Neural progenitor cell (in vitro differentiated cells): ENCODE results near the gene ATP6V1E1. TPM values are rescaled to one million over a fixed set of nuclear protein-coding genes. Genes with fewer than 3 reads are reported as not detected.
"Not testable (repeated sequence)": the region's sequence is repeated elsewhere in the genome, so short reads cannot be mapped to it uniquely, and the experiment has no call there.

Experiments used
- DNase-seq: peaks from one replicate; pipeline ENCODE4 v3.0.0-alpha.2; 2016; ENCODE audit warnings: low spot score
- H2AFZ ChIP-seq: fragments of 200-600 bp; sonication (generic); replicated peaks from 2 replicates; pipeline ENCODE4 v1.6.1; 2016; ENCODE audit warnings: antibody characterized with exemption
- H3F3A ChIP-seq: fragments of 200-600 bp; sonication (generic); 2 replicates; pipeline ENCODE4 v1.6.1; 2016; ENCODE audit warnings: antibody characterized with exemption, low read depth
- H3K27ac ChIP-seq: fragments of 200-600 bp; sonication (generic); 2 replicates; pipeline ENCODE4 v1.5.1; 2016; ENCODE audit warnings: mild to moderate bottlenecking
- H3K27me3 ChIP-seq: fragments of 200-600 bp; sonication (generic); 2 replicates; pipeline ENCODE4 v1.6.1; 2016; ENCODE audit warnings: mild to moderate bottlenecking, moderate library complexity
- H3K36me3 ChIP-seq: fragments of 200-600 bp; sonication (generic); 2 replicates; pipeline ENCODE4 v1.5.1; 2016
- H3K4me1 ChIP-seq: fragments of 200-600 bp; sonication (generic); 2 replicates; pipeline ENCODE4 v1.6.1; 2016; ENCODE audit warnings: mixed run types
- H3K4me2 ChIP-seq: fragments of 200-600 bp; sonication (generic); 2 replicates; pipeline ENCODE4 v1.6.1; 2016
- H3K4me3 ChIP-seq: fragments of 200-600 bp; sonication (generic); 2 replicates; pipeline ENCODE4 v1.5.1; 2016
- H3K79me2 ChIP-seq: fragments of 200-600 bp; sonication (generic); 2 replicates; pipeline ENCODE4 v1.6.1; 2016; ENCODE audit warnings: low read depth
- H3K9ac ChIP-seq: fragments of 200-600 bp; sonication (generic); 2 replicates; pipeline ENCODE4 v1.6.1; 2016
- H3K9me3 ChIP-seq: fragments of 200-600 bp; sonication (generic); 2 replicates; pipeline ENCODE4 v1.5.1; 2016; ENCODE audit warnings: low read depth
- H4K20me1 ChIP-seq: fragments of 200-600 bp; sonication (generic); 2 replicates; pipeline ENCODE4 v1.6.1; 2016; ENCODE audit warnings: low read depth
- H3K27ac Mint-ChIP-seq: 3 replicates; pipeline ENCODE4 v1.8.0; 2021; ENCODE audit warnings: mixed read lengths
- H3K27me3 Mint-ChIP-seq: 2 replicates; pipeline ENCODE4 v1.8.0; 2022; ENCODE audit warnings: low read depth, mild to moderate bottlenecking, inconsistent platforms, moderate library complexity, mixed read lengths; ENCODE audit not compliant: insufficient read depth
- H3K36me3 Mint-ChIP-seq: 3 replicates; pipeline ENCODE4 v1.8.0; 2021; ENCODE audit warnings: mixed read lengths
- H3K4me1 Mint-ChIP-seq: 3 replicates; pipeline ENCODE4 v1.8.0; 2021; ENCODE audit warnings: mixed read lengths
- H3K4me3 Mint-ChIP-seq: 3 replicates; pipeline ENCODE4 v1.8.0; 2021; ENCODE audit warnings: mild to moderate bottlenecking, moderate library complexity, mixed read lengths
- H3K9me3 Mint-ChIP-seq: 3 replicates; pipeline ENCODE4 v1.8.0; 2020; ENCODE audit warnings: mixed read lengths
- EZH2 ChIP-seq: fragments of 200-600 bp; sonication (generic); IDR thresholded peaks from 2 replicates; pipeline ENCODE4 v1.6.1; 2017; ENCODE audit warnings: antibody characterized with exemption, mild to moderate bottlenecking, moderate library complexity
- EZH2phosphoT487 ChIP-seq: fragments of 200-600 bp; sonication (generic); IDR thresholded peaks from 2 replicates; pipeline ENCODE4 v1.6.1; 2017; ENCODE audit warnings: antibody characterized with exemption
- total RNA-seq: library from RNA; depleted of rRNA; stranded (reverse); fragments of >200 nt; gene quantifications from 2 replicates; pipeline ENCODE4 v1.2.3, GENCODE V29; 2015; ENCODE audit warnings: low replicate concordance
- TF ChIP-seq, protein P1 (sequence below): fragments of 200-600 bp; sonication (generic); IDR thresholded peaks from 2 replicates; pipeline ENCODE4 v1.5.1; 2017; ENCODE audit warnings: antibody characterized with exemption, mild to moderate bottlenecking

Gene ATP6V1E1
- total RNA-seq, 1 donor from 2014 or later: 87.1 TPM

- Mint-ChIP-seq H3K27ac (peak overlapping the region; percentile 97), H3K4me3 (peak overlapping the region; percentile 96), H3K27me3 (no peaks in the 10 kb centered on the region), H3K9me3 (no peaks in the 10 kb centered on the region), H3K4me1 (peaks cover 18% of the 10 kb centered on the region), H3K36me3 (peaks cover 8% of the 10 kb centered on the region)
- Histone ChIP-seq H4K20me1 (no peaks in the 10 kb centered on the region), H3K9me3 (no peaks in the 10 kb centered on the region), H3K4me1 (peaks cover 9% of the 10 kb centered on the region), H3K9ac (peak overlapping the region; percentile 90), H3K27me3 (no peaks in the 10 kb centered on the region), H3F3A (peaks cover 26% of the 10 kb centered on the region), H3K27ac (peak overlapping the region; percentile 96), H3K79me2 (peaks cover 33% of the 10 kb centered on the region), H3K4me3 (peak overlapping the region; percentile 93), H2AFZ (peak overlapping the region; percentile 90), H3K4me2 (peak overlapping the region; percentile 86), H3K36me3 (no peaks in the 10 kb centered on the region)
- no peak for TF ChIP-seq EZH2
- no peak for TF ChIP-seq EZH2phosphoT487
- TF ChIP-seq, protein P1, sequence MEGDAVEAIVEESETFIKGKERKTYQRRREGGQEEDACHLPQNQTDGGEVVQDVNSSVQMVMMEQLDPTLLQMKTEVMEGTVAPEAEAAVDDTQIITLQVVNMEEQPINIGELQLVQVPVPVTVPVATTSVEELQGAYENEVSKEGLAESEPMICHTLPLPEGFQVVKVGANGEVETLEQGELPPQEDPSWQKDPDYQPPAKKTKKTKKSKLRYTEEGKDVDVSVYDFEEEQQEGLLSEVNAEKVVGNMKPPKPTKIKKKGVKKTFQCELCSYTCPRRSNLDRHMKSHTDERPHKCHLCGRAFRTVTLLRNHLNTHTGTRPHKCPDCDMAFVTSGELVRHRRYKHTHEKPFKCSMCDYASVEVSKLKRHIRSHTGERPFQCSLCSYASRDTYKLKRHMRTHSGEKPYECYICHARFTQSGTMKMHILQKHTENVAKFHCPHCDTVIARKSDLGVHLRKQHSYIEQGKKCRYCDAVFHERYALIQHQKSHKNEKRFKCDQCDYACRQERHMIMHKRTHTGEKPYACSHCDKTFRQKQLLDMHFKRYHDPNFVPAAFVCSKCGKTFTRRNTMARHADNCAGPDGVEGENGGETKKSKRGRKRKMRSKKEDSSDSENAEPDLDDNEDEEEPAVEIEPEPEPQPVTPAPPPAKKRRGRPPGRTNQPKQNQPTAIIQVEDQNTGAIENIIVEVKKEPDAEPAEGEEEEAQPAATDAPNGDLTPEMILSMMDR: no peak
- DNase-seq: no peak
These were observed 9.1 kb upstream of the ATP6V1E1 start for GRCh38 chr22:17637490-17638181.

DNA sequence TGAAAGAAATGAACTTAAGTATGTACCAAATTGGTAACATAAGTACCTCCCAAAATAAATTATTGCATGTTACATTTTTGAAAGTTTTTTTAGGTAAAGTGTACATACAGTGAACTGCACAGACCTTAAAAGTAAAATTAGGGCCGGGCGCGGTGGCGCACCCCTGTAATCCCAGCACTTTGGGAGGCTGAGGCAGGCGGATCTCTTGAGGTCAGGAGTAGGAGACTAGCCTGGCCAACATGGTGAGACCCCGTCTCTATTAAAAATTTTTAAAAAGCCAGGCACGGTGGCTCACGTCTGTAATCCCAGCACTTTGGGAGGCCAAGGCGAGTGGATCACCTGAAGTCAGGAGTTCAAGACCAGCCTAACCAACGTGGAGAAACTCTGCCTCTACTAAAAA lies 8.3 kb upstream of the ATP6V1E1 start:
- H4K20me1 ChIP-seq, H3K9me3 ChIP-seq, H3K4me2 ChIP-seq, H3K4me1 ChIP-seq, H3K27ac Mint-ChIP-seq, H3K4me3 ChIP-seq, H3K27me3 ChIP-seq, H3K9me3 Mint-ChIP-seq, H3K27me3 Mint-ChIP-seq, H3K4me3 Mint-ChIP-seq, H2AFZ ChIP-seq, H3K36me3 Mint-ChIP-seq, H3K27ac ChIP-seq, H3K36me3 ChIP-seq, DNase-seq, H3K9ac ChIP-seq: not testable (repeated sequence)
- Histone ChIP-seq H3K79me2 (peaks cover 27% of the 10 kb centered on the region), H3F3A (peaks cover 26% of the 10 kb centered on the region)
- peaks cover 18% of the 10 kb centered on the region for H3K4me1 Mint-ChIP-seq

- TF ChIP-seq EZH2 (no peak), EZH2phosphoT487 (no peak)
- TF ChIP-seq, protein P1: no peak
- no peak overlapping the region for H3K4me2 ChIP-seq
- H3K4me3 Mint-ChIP-seq: no peak overlapping the region
- peaks cover 2% of the 10 kb centered on the region for H3K27me3 Mint-ChIP-seq
- H3K27me3 ChIP-seq: no peaks in the 10 kb centered on the region
- no peaks in the 10 kb centered on the region for H3K36me3 ChIP-seq
- no peaks in the 10 kb centered on the region for H3K36me3 Mint-ChIP-seq
- peaks cover 14% of the 10 kb centered on the region for H3K4me1 Mint-ChIP-seq
- no peaks in the 10 kb centered on the region for H4K20me1 ChIP-seq
- H3F3A ChIP-seq: peaks cover 26% of the 10 kb centered on the region
- no peak overlapping the region for H3K9ac ChIP-seq
- no peaks in the 10 kb centered on the region for H3K9me3 Mint-ChIP-seq
- no peaks in the 10 kb centered on the region for H3K9me3 ChIP-seq
- H2AFZ ChIP-seq: no peak overlapping the region
- no peak overlapping the region for H3K4me3 ChIP-seq
- H3K27ac ChIP-seq: no peak overlapping the region
- H3K79me2 ChIP-seq: peaks cover 13% of the 10 kb centered on the region
- H3K27ac Mint-ChIP-seq: no peak overlapping the region
- no peak for DNase-seq
- peaks cover 7% of the 10 kb centered on the region for H3K4me1 ChIP-seq
These were observed 6.1 kb upstream of the ATP6V1E1 start for GRCh38 chr22:17634696-17635095.

DNA sequence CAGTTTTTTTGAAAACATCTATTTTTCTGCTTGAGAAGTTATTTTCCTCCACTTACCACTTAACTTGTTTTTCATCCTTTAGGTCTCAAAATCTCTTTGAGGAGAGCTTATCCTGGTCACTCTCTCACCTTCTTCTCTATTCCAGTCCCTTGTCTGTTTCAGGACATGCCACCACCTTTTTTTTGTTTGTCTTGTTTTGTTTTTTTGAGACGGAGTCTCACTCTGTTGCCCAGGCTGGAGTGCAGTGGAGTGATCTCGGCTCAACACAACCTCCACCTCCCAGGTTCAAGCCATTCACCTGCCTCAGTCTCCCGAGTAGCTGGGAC lies 5.4 kb upstream of the ATP6V1E1 start:
- peaks cover 12% of the 10 kb centered on the region for H3K4me1 ChIP-seq
- H3K9me3 ChIP-seq: no peaks in the 10 kb centered on the region
- peaks cover 29% of the 10 kb centered on the region for H3F3A ChIP-seq
- no peaks in the 10 kb centered on the region for H3K36me3 ChIP-seq
- H3K27me3 ChIP-seq: no peaks in the 10 kb centered on the region
- no peak overlapping the region for H3K4me2 ChIP-seq
- peaks cover 3% of the 10 kb centered on the region for H3K27me3 Mint-ChIP-seq
- no peak overlapping the region for H3K27ac ChIP-seq
- H3K79me2 ChIP-seq: peaks cover 13% of the 10 kb centered on the region
- TF ChIP-seq, protein P1: no peak
- no peak overlapping the region for H3K9ac ChIP-seq
- H3K9me3 Mint-ChIP-seq: no peaks in the 10 kb centered on the region
- no peak for DNase-seq
- peaks cover 9% of the 10 kb centered on the region for H3K4me1 Mint-ChIP-seq
- no peaks in the 10 kb centered on the region for H3K36me3 Mint-ChIP-seq
- H3K4me3 ChIP-seq: no peak overlapping the region
- no peak overlapping the region for H3K4me3 Mint-ChIP-seq
- H3K27ac Mint-ChIP-seq: no peak overlapping the region
- no peaks in the 10 kb centered on the region for H4K20me1 ChIP-seq
- H2AFZ ChIP-seq: no peak overlapping the region
